NCI-H128 (cell line): ENCODE measurements around the gene TRAP1.
"Not testable (repeated sequence)": the region's sequence is repeated elsewhere in the genome, so short reads cannot be mapped to it uniquely, and the experiment has no call there.

Experiments used
- DNase-seq: peaks from one replicate; lab custom pipeline; 2025; ENCODE audit not compliant: unreplicated experiment; lab: John Stamatoyannopoulos, UW

TRAP1 gene

GRCh38 chr16:3714378-3714777 lies 2.9 kb downstream of the TRAP1 start:
- DNase-seq: not testable (repeated sequence)

DNA sequence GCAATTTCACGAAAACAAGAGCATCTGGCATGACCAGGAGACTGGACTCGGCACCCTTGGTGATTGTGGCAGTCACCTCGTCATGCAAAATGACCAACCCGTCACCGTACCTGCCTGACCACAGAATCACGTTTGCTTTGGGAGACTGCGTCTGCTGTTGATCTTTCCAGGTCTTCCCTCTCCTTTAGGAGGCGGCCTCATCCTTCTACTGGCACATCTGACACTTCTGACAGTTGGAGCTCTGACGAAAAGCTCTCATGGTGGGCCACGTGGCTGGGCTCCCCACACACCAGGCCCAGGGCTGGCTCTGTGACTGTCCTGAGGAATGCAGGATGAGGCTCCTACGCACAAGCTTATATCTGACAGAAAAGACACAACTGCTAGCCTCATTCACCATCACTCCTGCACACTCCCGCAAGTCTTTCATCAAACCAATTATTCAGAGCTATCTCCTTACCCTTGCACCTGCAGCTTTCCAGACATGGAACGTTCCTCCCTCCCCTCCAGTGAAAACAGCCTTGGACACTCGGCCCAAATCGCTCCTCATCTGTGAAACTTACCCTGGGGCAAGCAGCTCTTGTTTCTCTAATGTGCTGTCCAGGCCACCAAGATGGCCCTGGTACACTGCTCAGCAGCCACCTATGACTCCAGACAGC lies 3.6 kb downstream of the TRAP1 start:
- no peak for DNase-seq

- DNase-seq: no peak
These were observed 4.4 kb downstream of the TRAP1 start for GRCh38 chr16:3712861-3713372.

DNA sequence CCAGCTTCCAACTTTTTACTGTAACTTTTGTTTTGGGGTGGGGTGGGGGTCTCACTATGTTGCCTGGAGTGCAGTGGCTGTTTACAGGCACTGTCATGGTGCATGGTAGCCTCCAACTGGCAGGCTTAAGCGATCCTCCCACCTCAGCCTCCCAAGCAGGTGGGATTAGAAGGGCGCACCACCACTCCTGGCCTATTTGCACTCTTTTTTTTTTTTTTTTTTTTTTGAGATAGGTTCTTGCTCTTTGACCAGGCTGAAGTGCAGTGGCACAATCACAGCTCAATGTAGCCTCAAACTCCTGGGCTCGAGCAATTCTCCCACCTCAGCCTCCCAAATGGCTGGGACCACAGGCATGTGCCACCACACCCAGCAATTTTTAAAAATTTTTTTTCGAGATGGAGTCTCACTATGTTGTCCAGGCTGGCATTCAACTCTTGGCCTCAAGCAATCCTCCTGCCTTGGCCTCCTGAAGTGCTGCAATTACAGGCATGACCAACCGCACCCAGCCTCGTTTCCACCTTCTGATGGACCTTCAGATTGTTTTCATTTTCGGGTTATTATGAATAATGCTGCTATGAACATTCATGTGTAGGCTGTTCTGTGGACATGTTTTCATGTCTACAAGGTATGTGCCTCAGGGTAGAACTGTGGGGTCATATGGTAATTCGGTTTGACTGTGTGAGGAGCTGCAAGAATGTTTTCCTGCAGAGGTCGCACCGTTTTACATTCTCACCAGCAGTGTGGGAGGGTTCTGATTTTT lies 10.9 kb downstream of the TRAP1 start:
- no peak for DNase-seq

DNA sequence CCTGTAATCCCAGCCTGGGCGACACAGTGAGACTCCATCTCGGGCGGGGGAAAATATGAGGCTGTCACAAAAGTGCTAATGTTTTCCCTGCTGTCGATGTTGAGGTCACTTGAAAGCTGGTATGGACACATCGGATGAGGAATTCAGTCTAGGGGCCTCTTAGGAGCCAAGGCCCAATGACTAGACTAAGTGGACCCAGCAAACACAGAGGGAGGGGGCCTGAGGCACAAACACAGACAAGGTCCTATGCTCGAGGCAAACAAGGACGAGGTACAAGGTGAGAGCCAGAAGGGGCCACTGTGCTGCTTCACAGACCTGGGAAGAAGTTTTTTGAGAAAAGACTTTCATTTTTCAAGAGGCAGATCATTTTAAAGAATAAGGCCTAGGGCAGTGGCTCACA lies 15.2 kb downstream of the TRAP1 start:
- DNase-seq: no peak

DNA sequence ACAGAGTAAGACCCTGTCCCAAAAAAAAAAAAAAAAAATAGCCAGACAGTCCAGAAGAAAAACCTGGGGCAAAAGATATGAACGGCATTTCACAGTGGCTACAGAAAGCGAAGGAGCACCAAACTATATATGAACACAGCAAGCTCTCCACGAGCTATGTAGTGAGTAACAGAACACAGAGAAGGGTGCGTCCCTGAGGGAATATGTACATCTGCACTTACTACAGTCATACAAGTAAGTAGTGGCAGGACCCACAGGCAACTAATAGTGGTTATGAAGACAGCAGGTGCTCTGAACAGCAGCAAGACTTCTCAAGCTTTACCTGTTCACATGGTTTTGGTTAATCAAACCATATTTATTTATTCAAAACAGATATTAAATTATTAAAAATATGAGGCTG lies 15.8 kb downstream of the TRAP1 start:
- DNase-seq: no peak

- DNase-seq: no peak
These were observed 18.4 kb downstream of the TRAP1 start for GRCh38 chr16:3698941-3699340.

GRCh38 chr16:3696425-3697218 lies 20.7 kb downstream of the TRAP1 start:
- no peak for DNase-seq

DNA sequence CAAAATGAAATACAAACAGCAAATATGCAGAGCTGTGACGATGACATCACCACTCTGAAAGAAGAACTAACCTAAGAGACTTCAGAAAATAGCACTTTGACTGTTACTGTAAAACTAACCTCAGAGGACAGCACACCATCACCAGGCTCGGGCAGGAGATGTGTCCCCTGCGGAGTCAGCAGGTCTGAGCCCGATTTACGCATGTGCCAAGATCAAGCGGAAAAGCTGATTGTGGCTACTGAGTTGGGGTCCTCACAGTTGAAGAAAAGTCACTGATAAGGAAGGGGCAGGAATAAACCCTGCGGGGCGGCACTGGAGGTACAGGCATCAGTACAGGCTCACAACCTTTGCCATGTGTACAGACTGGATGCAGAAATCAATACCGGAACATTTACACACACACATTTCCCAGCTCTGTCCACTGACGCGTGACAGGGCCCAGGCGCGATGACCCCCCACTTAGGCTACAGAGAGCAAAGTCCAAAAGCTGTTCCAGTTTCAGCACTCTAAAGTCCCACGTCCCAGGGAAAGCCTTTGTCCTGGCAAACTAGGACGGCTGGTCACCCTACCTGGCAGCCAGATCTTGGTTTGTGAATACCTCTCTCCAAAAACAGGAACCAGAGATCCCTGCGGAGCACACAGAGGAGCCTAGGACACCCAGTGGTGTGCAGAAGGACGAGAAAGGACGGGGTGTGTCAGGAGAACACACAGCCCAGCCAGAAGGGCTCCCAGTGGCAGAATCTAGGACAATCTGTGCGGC lies 21.5 kb downstream of the TRAP1 start:
- no peak for DNase-seq

- no peak for DNase-seq
These were observed 23.3 kb downstream of the TRAP1 start for GRCh38 chr16:3694051-3694450.

DNA sequence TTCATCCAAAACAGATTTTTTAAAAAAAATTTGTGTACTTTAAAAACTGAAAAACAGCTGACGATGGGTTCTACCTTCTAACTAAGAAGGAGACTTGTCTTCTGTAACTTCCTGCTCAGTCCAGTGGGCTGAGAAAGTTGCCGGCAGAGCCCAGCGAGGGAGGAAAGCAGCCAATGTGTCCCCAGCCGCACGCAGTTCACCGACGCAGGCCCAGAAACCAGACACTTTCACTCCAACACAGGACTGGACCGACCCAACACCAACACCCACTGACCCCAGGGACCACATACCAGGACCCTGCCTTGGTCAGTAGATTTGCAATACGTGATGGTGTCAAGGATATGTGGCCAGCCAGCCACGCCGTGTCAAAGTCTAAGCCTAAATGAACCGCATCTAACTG lies 25.6 kb downstream of the TRAP1 start:
- DNase-seq: no peak

- no peak for DNase-seq
These were observed 26.2 kb downstream of the TRAP1 start for GRCh38 chr16:3690980-3691720.

GRCh38 chr16:3690470-3690928 lies 26.8 kb downstream of the TRAP1 start:
- peak; percentile 29 for DNase-seq

DNA sequence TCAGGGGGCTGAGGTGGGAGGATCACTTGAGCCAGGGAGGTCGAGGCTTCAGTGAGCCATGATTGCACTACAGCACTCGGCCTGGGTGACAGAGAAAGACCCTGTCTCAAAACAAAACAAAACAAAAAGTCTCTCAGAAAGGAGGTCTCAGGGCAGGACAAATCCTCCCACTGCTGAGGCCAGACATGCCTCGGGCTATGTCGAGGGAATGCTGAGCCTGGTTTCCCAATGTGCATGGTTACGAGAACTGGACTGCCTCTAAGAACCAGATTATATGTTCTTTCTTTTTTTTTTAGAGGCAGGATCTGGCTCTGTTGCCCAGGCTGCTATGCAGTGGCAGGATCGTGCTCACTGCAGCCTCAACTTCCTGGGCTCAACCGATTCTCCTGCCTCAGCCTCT lies 27.6 kb downstream of the TRAP1 start:
- no peak for DNase-seq

DNA sequence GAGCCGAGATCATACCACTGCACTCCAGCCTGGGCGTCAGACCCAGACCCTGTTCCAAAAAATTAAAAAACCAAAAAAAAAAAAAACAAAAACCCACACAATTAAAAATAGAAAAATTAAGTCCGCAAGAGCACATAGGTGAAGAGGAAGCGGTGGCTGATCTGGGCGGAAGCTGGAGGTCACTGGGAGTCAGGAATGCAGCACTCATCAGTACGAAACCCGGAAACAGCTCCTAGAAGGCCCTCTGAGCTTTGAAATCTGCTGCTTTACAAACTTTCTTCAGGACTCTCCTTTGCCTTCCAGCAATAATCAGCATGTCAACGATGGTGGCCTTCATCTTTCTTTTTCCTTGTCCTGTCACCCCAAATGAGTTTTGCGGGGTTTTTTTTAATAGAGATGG lies 29.5 kb downstream of the TRAP1 start:
- DNase-seq: no peak

GRCh38 chr16:3687021-3687420 lies 30.3 kb downstream of the TRAP1 start:
- DNase-seq: no peak

- no peak for DNase-seq
These were observed 36.1 kb downstream of the TRAP1 start for GRCh38 chr16:3681206-3681605.

DNA sequence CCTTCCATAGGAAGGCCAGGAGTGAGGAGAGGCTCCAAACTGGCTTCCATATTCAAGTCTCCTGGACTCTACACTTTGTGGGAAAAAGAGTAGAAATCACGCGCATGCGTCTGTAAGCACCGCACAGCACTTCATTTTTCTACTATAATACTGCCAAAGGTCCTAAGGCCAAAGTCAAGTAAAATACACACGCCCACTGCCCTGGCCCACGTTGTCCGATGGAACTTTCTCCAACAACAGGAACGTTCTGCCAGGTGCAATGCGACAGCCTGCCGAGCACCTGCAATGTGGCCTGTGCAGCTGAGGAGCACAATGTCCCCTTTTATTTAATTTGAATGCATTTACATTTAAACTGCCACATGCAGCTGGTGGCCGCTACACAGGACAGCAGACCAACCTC lies 39.3 kb downstream of the TRAP1 start:
- no peak for DNase-seq

- no peak for DNase-seq
These were observed 41.7 kb downstream of the TRAP1 start for GRCh38 chr16:3675601-3676130.
